Mammary epithelial cell (primary cell): Measurements from ENCODE around the gene PTPN7.

Source experiments
- CTCF ChIP-seq, 2 donors: IDR thresholded peaks in 1 of 2; conservative IDR thresholded peaks in 1 of 2; 2 replicates each; pipeline ENCODE4 v1.5.1; 2011 to 2012; ENCODE audit warnings: inconsistent platforms in 2 of 2, low read length in 2 of 2, mild to moderate bottlenecking in 2 of 2, control low read depth in 1 of 2, low read depth in 1 of 2; ENCODE audit not compliant: insufficient read depth in 1 of 2; ENCODE audit errors: extremely low read depth in 1 of 2
- EZH2 ChIP-seq: IDR thresholded peaks from 2 replicates; pipeline ENCODE4 v1.6.1; 2012; ENCODE audit warnings: low read length, inconsistent platforms, borderline replicate concordance

GRCh38 chr1:202200669-202201068 is 40.3 kb upstream of the PTPN7 start:
- TF ChIP-seq CTCF (conservative IDR thresholded peaks at IDR 0.05 in 1 of 2, IDR thresholded peaks at IDR 0.05 in 1 of 2; ENCODE audit: extremely low read depth in 1 of 2, insufficient read depth in 1 of 2, low read depth in 1 of 2, low read length in 2 of 2) (no peak), EZH2 (no peak)
